HepG2 (cell line): ENCODE measurements around the gene ADAMTSL4. TPM values are rescaled to one million over a fixed set of nuclear protein-coding genes. Genes with fewer than 3 reads are reported as not detected.

Experiments used
- ATF3 ChIP-seq: sonication (generic); formaldehyde crosslinking; IDR thresholded peaks from 2 replicates; pipeline ENCODE4 v1.4.0; 2020; ENCODE audit warnings: missing genetic modification reagents
- BORCS8-MEF2B ChIP-seq: sonication (generic); formaldehyde crosslinking; IDR thresholded peaks from 2 replicates; pipeline ENCODE4 v1.8.0; 2022; ENCODE audit warnings: mild to moderate bottlenecking, missing genetic modification reagents
- DZIP1 ChIP-seq: sonication (generic); formaldehyde crosslinking; IDR thresholded peaks from 2 replicates; pipeline ENCODE4 v1.5.0; 2020; ENCODE audit warnings: mild to moderate bottlenecking, missing genetic modification reagents
- FOSL2 ChIP-seq: sonication (generic); formaldehyde crosslinking; IDR thresholded peaks from 2 replicates; pipeline ENCODE4 v1.4.0; 2020; ENCODE audit warnings: missing genetic modification reagents
- GATA4 ChIP-seq: sonication (generic); IDR thresholded peaks from 2 replicates; pipeline ENCODE4 v1.6.1; 2016; ENCODE audit warnings: antibody characterized with exemption, low read depth, borderline replicate concordance
- HMGXB4 ChIP-seq, 2 experiments: sonication (generic) in 1 of 2; formaldehyde crosslinking in 1 of 2; IDR thresholded peaks; 2 replicates each; pipeline versions ENCODE4 v1.4.0 to v1.6.1; 2018 to 2020; ENCODE audit warnings: missing genetic modification reagents in 2 of 2, borderline replicate concordance in 1 of 2, low read depth in 1 of 2, mild to moderate bottlenecking in 1 of 2, missing biosample characterization in 1 of 2
- TCF12 ChIP-seq, 2 experiments: fragments of 450-650 bp in 1 of 2; sonication (generic) in 1 of 2; formaldehyde crosslinking in 1 of 2; IDR thresholded peaks; 2 replicates each; pipeline versions ENCODE4 v1.6.1 to v1.8.0; 2017 to 2022; ENCODE audit warnings: antibody characterized with exemption in 1 of 2, mild to moderate bottlenecking in 1 of 2, missing genetic modification reagents in 1 of 2, moderate library complexity in 1 of 2
- TRAFD1 ChIP-seq: sonication (generic); formaldehyde crosslinking; IDR thresholded peaks from 2 replicates; pipeline ENCODE4 v1.5.1; 2020; ENCODE audit warnings: missing genetic modification reagents, mild to moderate bottlenecking, borderline replicate concordance
- ZFY ChIP-seq: sonication (generic); formaldehyde crosslinking; IDR thresholded peaks from 2 replicates; pipeline ENCODE4 v1.4.0; 2020; ENCODE audit warnings: missing genetic modification reagents
- ZNF264 ChIP-seq: sonication (generic); formaldehyde crosslinking; IDR thresholded peaks from 2 replicates; pipeline ENCODE4 v1.4.0; 2020; ENCODE audit warnings: missing genetic modification reagents
- ZNF564 ChIP-seq: sonication (generic); formaldehyde crosslinking; IDR thresholded peaks from 2 replicates; pipeline ENCODE4 v1.8.1; 2023; ENCODE audit warnings: mild to moderate bottlenecking, missing genetic modification reagents
- ZNF574 ChIP-seq: sonication (generic); formaldehyde crosslinking; IDR thresholded peaks from 2 replicates; pipeline ENCODE4 v1.4.0; 2020; ENCODE audit warnings: missing genetic modification reagents
- ZNF83 ChIP-seq: sonication (generic); formaldehyde crosslinking; IDR thresholded peaks from 2 replicates; pipeline ENCODE4 v1.4.0; 2020; ENCODE audit warnings: missing genetic modification reagents, mild to moderate bottlenecking, borderline replicate concordance
- polyA plus RNA-seq, 8 experiments: library from polyadenylated mRNA; depleted of rRNA in 3 of 8; stranded (reverse) in 7 of 8; unstranded in 1 of 8; fragments of >200 nt; fragmentation: Illumina TruSeq in 4 of 8; extraction: Trizol in 4 of 8; gene quantifications; 2 replicates each; pipeline versions ENCODE4 v1.2.1 to v1.2.3, GENCODE V29; 2011 to 2016; ENCODE audit warnings: low read depth in 4 of 8, missing spikeins in 1 of 8, mixed read lengths in 1 of 8; ENCODE audit not compliant: insufficient read depth in 1 of 8
- total RNA-seq, 5 experiments: library from RNA; depleted of rRNA; stranded (reverse); fragments of >200 nt; fragmentation: Illumina TruSeq; extraction: Trizol; gene quantifications; 2 replicates each; pipeline ENCODE4 v1.2.3, GENCODE V29; 2016; ENCODE audit warnings: low read depth in 1 of 5
- TF ChIP-seq, protein P1 (sequence below): IDR thresholded peaks from 2 replicates; pipeline ENCODE4 v1.6.1; 2016; ENCODE audit warnings: missing genetic modification reagents, missing compliant biosample characterization
- TF ChIP-seq, protein P2 (sequence below): sonication (generic); formaldehyde crosslinking; IDR thresholded peaks from 2 replicates; pipeline ENCODE4 v1.4.0; 2020; ENCODE audit warnings: mild to moderate bottlenecking, low read depth, missing genetic modification reagents

Gene ADAMTSL4
- total and polyA plus RNA-seq, 2 of the 13 experiments (the other 11 are each of a cell fraction or from before 2014, with no cell fraction given), result 3.9 to 16.4 TPM

DNA sequence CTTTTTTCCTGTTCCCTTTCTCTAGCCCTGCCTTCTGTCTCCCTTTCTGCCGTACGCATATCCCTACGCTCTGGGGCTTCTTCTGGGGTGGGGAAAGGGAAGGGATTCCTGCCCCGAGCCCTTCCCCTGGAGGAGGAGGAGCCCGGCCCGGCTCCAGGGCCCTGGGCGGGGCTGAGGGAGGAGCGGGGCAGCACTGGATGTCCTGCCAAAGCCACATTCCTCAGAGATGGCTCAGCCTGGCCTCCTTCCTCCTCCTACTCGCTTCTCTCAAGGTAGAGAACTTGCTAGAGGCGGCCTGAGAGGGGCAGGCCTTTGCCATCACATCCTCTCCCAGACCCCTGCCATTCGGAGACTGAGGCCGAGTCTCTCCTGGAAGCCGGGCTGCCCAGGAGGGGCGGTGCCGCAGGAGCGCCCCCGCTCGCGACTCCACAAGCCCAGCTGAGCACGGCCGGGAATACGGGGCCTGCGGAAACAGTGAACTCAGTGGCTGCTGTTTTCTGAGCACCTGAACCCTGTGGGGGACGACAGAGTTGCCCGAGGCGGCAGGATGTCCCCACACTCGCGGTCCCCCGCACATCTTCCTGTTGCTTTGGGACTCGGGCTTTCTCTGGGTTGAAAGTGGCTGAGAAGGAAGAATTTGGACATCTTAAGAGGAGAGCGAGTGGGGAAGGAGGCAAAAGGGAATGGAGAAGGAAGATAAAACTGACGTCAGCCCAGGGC, 12.2 kb downstream of the ADAMTSL4 start (continued):
- TF ChIP-seq ZNF264 (peak; percentile 56; the same call in 1 of the 2 replicates), GATA4 (peak; percentile 40; the same call in 1 of the 2 replicates), ATF3 (peak; percentile 84), ZNF574 (CRISPR knock-in tag) (peak; percentile 13; the same call in 1 of the 2 replicates), ZFY (peak; percentile 35; the same call in 1 of the 2 replicates), TRAFD1 (CRISPR knock-in tag) (0 out of 2 replicates have a peak, but pooled peaks have one; percentile 30), ZNF83 (CRISPR knock-in tag) (no peak), ZNF564 (CRISPR knock-in tag) (no peak), TCF12 (IDR thresholded peaks at IDR 0.05) (no peak), TCF12 (CRISPR knock-in tag; IDR thresholded peaks at IDR 0.05) (peak; percentile 54; the same call in 1 of the 2 replicates), HMGXB4 (CRISPR knock-in tag; IDR thresholded peaks at IDR 0.05; ENCODE audit: borderline replicate concordance in 1 of 2, low read depth in 1 of 2) (peak in 1 of 2 experiments; percentile 13; a peak in 3 of 4 replicates), BORCS8-MEF2B (CRISPR knock-in tag) (no peak), FOSL2 (CRISPR knock-in tag) (peak; percentile 92), DZIP1 (CRISPR knock-in tag) (peak; percentile 17; the same call in 1 of the 2 replicates)
- TF ChIP-seq, protein P1, sequence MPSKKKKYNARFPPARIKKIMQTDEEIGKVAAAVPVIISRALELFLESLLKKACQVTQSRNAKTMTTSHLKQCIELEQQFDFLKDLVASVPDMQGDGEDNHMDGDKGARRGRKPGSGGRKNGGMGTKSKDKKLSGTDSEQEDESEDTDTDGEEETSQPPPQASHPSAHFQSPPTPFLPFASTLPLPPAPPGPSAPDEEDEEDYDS (CRISPR knock-in tag), result no peak
- TF ChIP-seq, protein P2, sequence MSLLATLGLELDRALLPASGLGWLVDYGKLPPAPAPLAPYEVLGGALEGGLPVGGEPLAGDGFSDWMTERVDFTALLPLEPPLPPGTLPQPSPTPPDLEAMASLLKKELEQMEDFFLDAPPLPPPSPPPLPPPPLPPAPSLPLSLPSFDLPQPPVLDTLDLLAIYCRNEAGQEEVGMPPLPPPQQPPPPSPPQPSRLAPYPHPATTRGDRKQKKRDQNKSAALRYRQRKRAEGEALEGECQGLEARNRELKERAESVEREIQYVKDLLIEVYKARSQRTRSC, result no peak
